Measurements from ENCODE around the gene IWS1. TPM values are rescaled to one million over a fixed set of nuclear protein-coding genes. Genes with fewer than 3 reads are reported as not detected.

IWS1 gene
- total RNA-seq, 2 experiments from 2014 or later, result 24.9 to 26.0 TPM

DNA sequence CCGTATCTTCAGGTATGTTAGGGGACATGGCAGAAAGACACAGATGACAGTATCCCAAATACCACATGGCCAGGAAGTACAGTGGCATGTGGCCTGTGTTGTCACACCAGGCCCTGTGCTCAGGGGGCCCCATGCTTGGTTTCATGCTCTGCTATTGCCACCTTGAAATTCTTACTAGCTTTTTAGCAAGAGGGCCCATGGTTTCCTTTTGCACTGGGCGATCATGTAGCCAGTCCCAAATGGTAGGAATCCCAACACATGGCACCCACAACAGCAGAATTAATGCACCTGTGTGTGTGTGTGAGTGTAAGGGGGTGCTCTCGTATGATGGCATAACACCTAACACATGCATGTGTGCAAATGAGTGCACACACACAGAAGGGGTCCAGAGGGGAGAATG is 48.4 kb upstream of the IWS1 start:
- H3K4me3 ChIP-seq (ENCODE audit: low read length), result no peak overlapping the region
- no peak for DNase-seq
- peaks cover 2% of the 10 kb centered on the region for H3K4me1 ChIP-seq (ENCODE audit: insufficient read depth, low read length)
- CTCF ChIA-PET, result interaction anchor here (1.8 kb wide), 1 partner anchor 17 kb away, joined by 4 read pairs; no protein-coding TSS in a partner anchor
- Mint-ChIP-seq H3K4me3 (no peak overlapping the region), H3K36me3 (ENCODE audit: low read depth) (no peaks in the 10 kb centered on the region), H3K9me3 (no peaks in the 10 kb centered on the region), H3K27ac (no peak overlapping the region), H3K4me1 (ENCODE audit: low read depth) (peaks cover 15% of the 10 kb centered on the region), H3K27me3 (no peaks in the 10 kb centered on the region)
- TF ChIP-seq, protein P1, sequence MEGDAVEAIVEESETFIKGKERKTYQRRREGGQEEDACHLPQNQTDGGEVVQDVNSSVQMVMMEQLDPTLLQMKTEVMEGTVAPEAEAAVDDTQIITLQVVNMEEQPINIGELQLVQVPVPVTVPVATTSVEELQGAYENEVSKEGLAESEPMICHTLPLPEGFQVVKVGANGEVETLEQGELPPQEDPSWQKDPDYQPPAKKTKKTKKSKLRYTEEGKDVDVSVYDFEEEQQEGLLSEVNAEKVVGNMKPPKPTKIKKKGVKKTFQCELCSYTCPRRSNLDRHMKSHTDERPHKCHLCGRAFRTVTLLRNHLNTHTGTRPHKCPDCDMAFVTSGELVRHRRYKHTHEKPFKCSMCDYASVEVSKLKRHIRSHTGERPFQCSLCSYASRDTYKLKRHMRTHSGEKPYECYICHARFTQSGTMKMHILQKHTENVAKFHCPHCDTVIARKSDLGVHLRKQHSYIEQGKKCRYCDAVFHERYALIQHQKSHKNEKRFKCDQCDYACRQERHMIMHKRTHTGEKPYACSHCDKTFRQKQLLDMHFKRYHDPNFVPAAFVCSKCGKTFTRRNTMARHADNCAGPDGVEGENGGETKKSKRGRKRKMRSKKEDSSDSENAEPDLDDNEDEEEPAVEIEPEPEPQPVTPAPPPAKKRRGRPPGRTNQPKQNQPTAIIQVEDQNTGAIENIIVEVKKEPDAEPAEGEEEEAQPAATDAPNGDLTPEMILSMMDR (IDR thresholded peaks at IDR 0.05), result no peak
- no peak for ATAC-seq (ENCODE audit: poor library complexity)
- intact Hi-C loops (cut with DNase I, micrococcal nuclease), result loop anchor here in 1 of 2 experiments (5.0 kb wide), 1 partner anchor 73 kb away; the partner anchor contains the start of gene GPR17
- H3K27me3 ChIP-seq (ENCODE audit: control insufficient read depth in 1 of 2, insufficient read depth in 2 of 2, low read length in 2 of 2), result no peaks in the 10 kb centered on the region
- POLR2A ChIA-PET, result interaction anchor here (1.0 to 1.4 kb wide), 2 partner anchors 16 to 128 kb away, joined by 3 to 6 read pairs; no protein-coding TSS in a partner anchor
- H3K36me3 ChIP-seq (ENCODE audit: insufficient read depth, low read length), result no peaks in the 10 kb centered on the region
- H3K9me3 ChIP-seq (ENCODE audit: control insufficient read depth in 1 of 2, insufficient read depth in 1 of 2, low read length in 2 of 2), result no peaks in the 10 kb centered on the region
- no peak overlapping the region for H3K27ac ChIP-seq (ENCODE audit: low read depth in 1 of 2, low read length in 2 of 2)

DNA sequence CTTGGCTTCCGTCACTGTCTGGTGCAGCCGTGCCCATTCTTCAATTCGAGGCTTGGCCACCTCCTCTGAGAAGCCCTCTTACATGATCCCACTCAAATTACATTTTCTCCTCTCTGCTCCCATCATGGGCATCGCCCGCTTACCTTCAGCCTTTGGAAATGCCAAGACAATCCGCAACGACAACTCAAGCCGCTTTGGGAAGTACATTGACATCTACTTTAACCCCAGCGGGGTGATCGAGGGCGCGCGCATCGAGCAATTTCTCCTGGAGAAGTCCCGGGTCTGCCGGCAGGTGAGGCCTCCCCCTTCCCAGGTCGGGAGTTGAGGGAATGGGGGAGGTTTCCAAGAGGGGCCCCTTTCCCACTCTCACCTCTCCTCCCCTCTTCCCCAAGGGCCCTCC is 47.5 kb upstream of the IWS1 start:
- Histone ChIP-seq H3K36me3 (ENCODE audit: insufficient read depth, low read length) (no peaks in the 10 kb centered on the region), H3K27me3 (ENCODE audit: control insufficient read depth in 1 of 2, insufficient read depth in 2 of 2, low read length in 2 of 2) (no peaks in the 10 kb centered on the region), H3K27ac (ENCODE audit: low read depth in 1 of 2, low read length in 2 of 2) (no peak overlapping the region), H3K4me1 (ENCODE audit: insufficient read depth, low read length) (peaks cover 2% of the 10 kb centered on the region), H3K9me3 (ENCODE audit: control insufficient read depth in 1 of 2, insufficient read depth in 1 of 2, low read length in 2 of 2) (no peaks in the 10 kb centered on the region), H3K4me3 (ENCODE audit: low read length) (no peak overlapping the region)
- DNase-seq, result no peak
- TF ChIP-seq, protein P1 (IDR thresholded peaks at IDR 0.05), result no peak
- CTCF ChIA-PET, result no interaction called here
- POLR2A ChIA-PET, result no interaction called here
- intact Hi-C loops (cut with DNase I, micrococcal nuclease), result no loop called here
- Mint-ChIP-seq H3K27me3 (no peaks in the 10 kb centered on the region), H3K36me3 (ENCODE audit: low read depth) (no peaks in the 10 kb centered on the region), H3K27ac (no peak overlapping the region), H3K4me3 (no peak overlapping the region), H3K4me1 (ENCODE audit: low read depth) (peaks cover 15% of the 10 kb centered on the region), H3K9me3 (no peaks in the 10 kb centered on the region)
- ATAC-seq (ENCODE audit: poor library complexity), result no peak

DNA sequence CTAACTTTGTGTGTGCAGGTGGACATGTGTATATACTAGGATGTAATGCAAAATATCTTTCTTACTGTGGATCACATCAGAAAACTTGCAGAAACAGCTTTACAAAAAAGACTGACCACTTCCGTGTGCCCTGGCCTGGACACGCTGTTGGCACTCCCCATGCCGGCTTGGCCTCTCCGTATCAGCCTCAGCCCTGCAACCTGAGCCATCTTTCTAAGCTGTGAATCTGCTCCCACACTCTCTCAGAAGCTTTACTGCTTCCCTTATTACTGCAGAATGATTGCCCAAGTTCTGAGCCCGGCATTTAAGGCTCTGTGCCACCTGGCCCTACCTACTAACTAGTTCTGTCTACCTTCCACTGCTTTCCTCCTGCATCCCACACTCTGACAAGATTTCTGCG is 47.0 kb upstream of the IWS1 start:
- no peaks in the 10 kb centered on the region for H3K36me3 Mint-ChIP-seq (ENCODE audit: low read depth)
- POLR2A ChIA-PET, result no interaction called here
- no peak overlapping the region for H3K4me3 Mint-ChIP-seq
- no peak overlapping the region for H3K4me3 ChIP-seq (ENCODE audit: low read length)
- no peak overlapping the region for H3K27ac Mint-ChIP-seq
- DNase-seq, result no peak
- no peaks in the 10 kb centered on the region for H3K36me3 ChIP-seq (ENCODE audit: insufficient read depth, low read length)
- H3K9me3 ChIP-seq (ENCODE audit: control insufficient read depth in 1 of 2, insufficient read depth in 1 of 2, low read length in 2 of 2), result no peaks in the 10 kb centered on the region
- H3K4me1 ChIP-seq (ENCODE audit: insufficient read depth, low read length), result peaks cover 2% of the 10 kb centered on the region
- H3K27me3 Mint-ChIP-seq, result no peaks in the 10 kb centered on the region
- H3K27ac ChIP-seq (ENCODE audit: low read depth in 1 of 2, low read length in 2 of 2), result no peak overlapping the region
- CTCF ChIA-PET, result no interaction called here
- intact Hi-C loops (cut with DNase I, micrococcal nuclease), result no loop called here
- H3K4me1 Mint-ChIP-seq (ENCODE audit: low read depth), result peaks cover 15% of the 10 kb centered on the region
- no peaks in the 10 kb centered on the region for H3K9me3 Mint-ChIP-seq
- no peak for ATAC-seq (ENCODE audit: poor library complexity)
- H3K27me3 ChIP-seq (ENCODE audit: control insufficient read depth in 1 of 2, insufficient read depth in 2 of 2, low read length in 2 of 2), result no peaks in the 10 kb centered on the region
- TF ChIP-seq, protein P1 (IDR thresholded peaks at IDR 0.05), result no peak

All from CD4-positive, alpha-beta T cell (primary cell).